Measurements from ENCODE around the gene SND1. TPM values are rescaled to one million over a fixed set of nuclear protein-coding genes. Genes with fewer than 3 reads are reported as not detected.

Gene SND1
- total RNA-seq, 1 experiment from 2014 or later, result 218 TPM

DNA sequence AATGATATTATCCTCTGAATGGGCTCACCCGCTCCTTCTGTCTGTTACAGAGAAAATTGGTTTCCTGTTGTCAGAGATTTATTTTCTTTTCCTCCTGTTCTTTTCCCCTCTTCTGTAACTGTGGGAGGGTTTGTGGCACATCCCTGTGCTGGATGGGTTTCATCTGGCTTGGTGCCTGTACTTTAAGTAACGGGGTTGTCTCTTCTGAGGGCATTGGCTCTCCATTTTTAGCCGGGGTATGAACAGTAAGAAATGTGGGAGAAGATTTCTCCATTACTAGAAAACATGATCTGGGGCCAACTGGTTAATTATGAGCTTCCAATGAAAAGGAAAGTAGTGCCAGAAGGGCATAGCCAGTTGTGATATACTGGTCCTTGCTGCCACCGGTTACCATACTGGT, 142.6 kb downstream of the SND1 start:
- no peak overlapping the region for H3K23ac ChIP-seq (ENCODE audit: insufficient read length, low read depth, low read length)
- peak overlapping the region in 1 of 3 experiments; percentile 17; a peak in 2 of 7 replicates for H3K27ac Mint-ChIP-seq
- no peaks in the 10 kb centered on the region; a peak in 1 of 7 replicates for H3K36me3 Mint-ChIP-seq (ENCODE audit: insufficient read depth in 1 of 3, low read depth in 3 of 3)
- H4K5ac ChIP-seq (ENCODE audit: insufficient read length, low read depth, low read length), result no peak overlapping the region
- H3K9me3 ChIP-seq (ENCODE audit: control insufficient read depth, low read depth, low read length), result no peaks in the 10 kb centered on the region
- DNase-seq, result no peak
- peaks cover 37 to 41% of the 10 kb centered on the region in 2 experiments for H3K4me1 Mint-ChIP-seq
- H2BK120ac ChIP-seq (ENCODE audit: low read depth, low read length, poor library complexity, severe bottlenecking), result no peak overlapping the region
- H2AFZ ChIP-seq (ENCODE audit: low read length), result no peak overlapping the region
- H3K27me3 Mint-ChIP-seq (ENCODE audit: low read depth), result no peaks in the 10 kb centered on the region
- H3K56ac ChIP-seq (ENCODE audit: insufficient read length, low read depth, low read length), result no peak overlapping the region
- no peak overlapping the region for H3K18ac ChIP-seq (ENCODE audit: insufficient read length, low read depth, low read length)
- H3K4me2 ChIP-seq (ENCODE audit: insufficient read depth, insufficient read length, low read length), result no peak overlapping the region
- H3K27me3 ChIP-seq (ENCODE audit: insufficient read depth, low read length), result no peaks in the 10 kb centered on the region
- no peak overlapping the region for H2BK5ac ChIP-seq (ENCODE audit: insufficient read length, low read length)
- WGBS (ENCODE audit: extremely low coverage, insufficient read length, low lambda C conversion rate), result no CpG with 5 or more reads among the region's 4 CpGs
- H2BK12ac ChIP-seq (ENCODE audit: insufficient read length, low read depth, low read length), result no peak overlapping the region
- H3K4ac ChIP-seq (ENCODE audit: low read depth, low read length), result no peak overlapping the region
- H3K4me1 ChIP-seq (ENCODE audit: insufficient read depth, low read length), result peaks cover 3% of the 10 kb centered on the region; the same call in 1 of the 2 replicates
- H3K9me3 Mint-ChIP-seq, result no peaks in the 10 kb centered on the region
- no peak overlapping the region for H2BK15ac ChIP-seq (ENCODE audit: low read depth, low read length)
- no peak overlapping the region for H4K91ac ChIP-seq (ENCODE audit: insufficient read length, low read depth, low read length)
- H4K20me1 ChIP-seq (ENCODE audit: control insufficient read depth, insufficient read depth, insufficient read length), result no peaks in the 10 kb centered on the region
- no peak overlapping the region for H3K27ac ChIP-seq (ENCODE audit: insufficient read length, low read depth, low read length)
- peaks cover 4% of the 10 kb centered on the region for H3K79me1 ChIP-seq (ENCODE audit: insufficient read depth, low read depth, low read length, poor library complexity, severe bottlenecking)
- peaks cover 3% of the 10 kb centered on the region; the same call in 1 of the 2 replicates for H3K79me2 ChIP-seq (ENCODE audit: insufficient read depth, low read length)
- no peak overlapping the region for H2BK20ac ChIP-seq (ENCODE audit: low read depth, low read length, poor library complexity, severe bottlenecking)
- H3K9ac ChIP-seq (ENCODE audit: extremely low read depth, insufficient read length, low read length), result no peak overlapping the region
- TF ChIP-seq, protein P1, sequence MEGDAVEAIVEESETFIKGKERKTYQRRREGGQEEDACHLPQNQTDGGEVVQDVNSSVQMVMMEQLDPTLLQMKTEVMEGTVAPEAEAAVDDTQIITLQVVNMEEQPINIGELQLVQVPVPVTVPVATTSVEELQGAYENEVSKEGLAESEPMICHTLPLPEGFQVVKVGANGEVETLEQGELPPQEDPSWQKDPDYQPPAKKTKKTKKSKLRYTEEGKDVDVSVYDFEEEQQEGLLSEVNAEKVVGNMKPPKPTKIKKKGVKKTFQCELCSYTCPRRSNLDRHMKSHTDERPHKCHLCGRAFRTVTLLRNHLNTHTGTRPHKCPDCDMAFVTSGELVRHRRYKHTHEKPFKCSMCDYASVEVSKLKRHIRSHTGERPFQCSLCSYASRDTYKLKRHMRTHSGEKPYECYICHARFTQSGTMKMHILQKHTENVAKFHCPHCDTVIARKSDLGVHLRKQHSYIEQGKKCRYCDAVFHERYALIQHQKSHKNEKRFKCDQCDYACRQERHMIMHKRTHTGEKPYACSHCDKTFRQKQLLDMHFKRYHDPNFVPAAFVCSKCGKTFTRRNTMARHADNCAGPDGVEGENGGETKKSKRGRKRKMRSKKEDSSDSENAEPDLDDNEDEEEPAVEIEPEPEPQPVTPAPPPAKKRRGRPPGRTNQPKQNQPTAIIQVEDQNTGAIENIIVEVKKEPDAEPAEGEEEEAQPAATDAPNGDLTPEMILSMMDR (conservative IDR thresholded peaks at IDR 0.05), result no peak
- no peaks in the 10 kb centered on the region for H3K23me2 ChIP-seq (ENCODE audit: insufficient read length, low read depth, low read length, poor library complexity, severe bottlenecking)
- H3T11ph ChIP-seq (ENCODE audit: low read length), result no peak overlapping the region
- no peak overlapping the region for H2AK5ac ChIP-seq (ENCODE audit: insufficient read length, low read length)
- H3K4me3 Mint-ChIP-seq, result no peak overlapping the region
- no peak overlapping the region for H3K14ac ChIP-seq (ENCODE audit: insufficient read depth, low read length)
- H4K8ac ChIP-seq (replicated peaks; ENCODE audit: insufficient read length, low read depth, low read length), result no peak overlapping the region

Measured in H9 (cell line).